Parathyroid adenoma (tissue), 2 donors: Measurements from ENCODE around the gene SLC4A7.
"Not testable (repeated sequence)": the region's sequence is repeated elsewhere in the genome, so short reads cannot be mapped to it uniquely, and the experiment has no call there.

ENCODE experiments used
- H2AFZ ChIP-seq: fragments of 300-600 bp; sonication (generic); one replicate; pipeline ENCODE4 v1.7.0; 2017; ENCODE audit warnings: antibody characterized with exemption, mild to moderate bottlenecking
- H3K27ac ChIP-seq: fragments of 300-600 bp; sonication (generic); one replicate; pipeline ENCODE4 v1.7.0; 2017
- H3K27me3 ChIP-seq: fragments of 300-600 bp; sonication (generic); one replicate; pipeline ENCODE4 v1.7.0; 2017; ENCODE audit warnings: low read length; ENCODE audit not compliant: control insufficient read depth, insufficient read depth
- H3K36me3 ChIP-seq: fragments of 300-600 bp; sonication (generic); one replicate; pipeline ENCODE4 v1.7.0; 2017; ENCODE audit warnings: low read length; ENCODE audit not compliant: control insufficient read depth, insufficient read depth
- H3K4me1 ChIP-seq: fragments of 300-600 bp; sonication (generic); one replicate; pipeline ENCODE4 v1.7.0; 2017; ENCODE audit warnings: control low read depth
- H3K4me2 ChIP-seq: fragments of 300-600 bp; sonication (generic); one replicate; pipeline ENCODE4 v1.7.0; 2017; ENCODE audit warnings: low read length
- H3K4me3 ChIP-seq: fragments of 300-600 bp; sonication (generic); one replicate; pipeline ENCODE4 v1.7.0; 2017; ENCODE audit warnings: low read depth, low read length
- H3K79me2 ChIP-seq: fragments of 300-600 bp; sonication (generic); one replicate; pipeline ENCODE4 v1.7.0; 2017; ENCODE audit warnings: control low read depth
- H3K9ac ChIP-seq: fragments of 300-600 bp; sonication (generic); one replicate; pipeline ENCODE4 v1.7.0; 2017; ENCODE audit warnings: mild to moderate bottlenecking
- H3K9me3 ChIP-seq: fragments of 300-600 bp; sonication (generic); one replicate; pipeline ENCODE4 v1.7.0; 2017; ENCODE audit warnings: low read length; ENCODE audit not compliant: control insufficient read depth
- CTCF ChIP-seq: fragments of 300-600 bp; sonication (generic); IDR thresholded peaks from one replicate; pipeline ENCODE4 v1.7.0; 2017; ENCODE audit warnings: antibody characterized with exemption, mild to moderate bottlenecking
- donor health status: primary hyperparathyroidism.

The SLC4A7 gene

GRCh38 chr3:27449530-27450150 is 34.5 kb downstream of the SLC4A7 start:
- Histone ChIP-seq H3K4me1 (no peaks in the 10 kb centered on the region), H3K36me3 (no peaks in the 10 kb centered on the region), H3K27ac (no peak overlapping the region)

DNA sequence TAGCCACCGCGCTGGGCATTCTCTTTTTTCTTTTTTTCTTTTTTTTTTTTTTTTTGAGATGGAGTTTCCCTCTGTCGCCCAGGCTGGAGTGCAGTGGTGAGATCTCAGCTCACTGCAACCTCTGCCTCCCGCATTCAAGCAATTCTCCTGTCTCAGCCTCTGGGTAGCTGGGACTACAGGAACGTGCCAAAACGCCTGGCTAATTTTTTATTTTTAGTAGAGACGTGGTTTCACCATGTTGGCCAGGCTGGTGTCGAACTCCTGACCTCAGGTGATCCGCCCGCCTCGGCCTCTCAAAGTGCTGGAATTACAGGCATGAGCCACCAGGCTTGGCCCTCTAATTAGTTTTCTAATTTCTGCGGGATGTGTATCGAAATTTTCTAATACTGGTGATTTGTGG is 41.2 kb downstream of the SLC4A7 start:
- H3K9ac ChIP-seq, H3K4me2 ChIP-seq, H3K27me3 ChIP-seq, H3K79me2 ChIP-seq, H3K4me1 ChIP-seq, H2AFZ ChIP-seq, H3K9me3 ChIP-seq, H3K4me3 ChIP-seq, H3K27ac ChIP-seq, H3K36me3 ChIP-seq: not testable (repeated sequence)

More at GRCh38 chr3:27449530-27450150, 34.5 kb downstream of the SLC4A7 start:
- Histone ChIP-seq H2AFZ (no peak overlapping the region), H3K79me2 (no peaks in the 10 kb centered on the region), H3K4me3 (no peak overlapping the region), H3K9me3 (no peaks in the 10 kb centered on the region), H3K27me3 (no peaks in the 10 kb centered on the region), H3K4me2 (no peak overlapping the region), H3K9ac (no peak overlapping the region)
- TF ChIP-seq CTCF: no peak

DNA sequence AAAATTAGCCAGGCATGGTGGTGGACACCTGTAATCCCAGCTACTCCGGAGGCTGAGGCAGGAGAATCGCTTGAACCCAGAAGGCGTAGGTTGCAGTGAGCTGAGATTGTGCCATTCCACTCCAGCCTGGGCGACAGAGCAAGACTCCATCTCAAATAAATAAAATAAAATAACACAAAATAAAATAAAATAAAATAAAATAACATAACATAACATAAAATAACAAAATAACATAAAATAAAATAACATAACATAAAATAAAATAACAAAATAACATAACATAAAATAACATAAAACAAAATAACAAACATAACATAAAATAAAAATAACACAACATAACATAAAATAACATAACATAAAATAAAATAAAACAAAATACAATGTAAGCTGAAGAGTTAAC is 45.8 kb downstream of the SLC4A7 start:
- not testable (repeated sequence) for H3K9ac ChIP-seq, H3K27ac ChIP-seq, H3K4me3 ChIP-seq, H3K4me2 ChIP-seq, H3K27me3 ChIP-seq, H3K9me3 ChIP-seq, H2AFZ ChIP-seq, H3K4me1 ChIP-seq, H3K79me2 ChIP-seq, H3K36me3 ChIP-seq

DNA sequence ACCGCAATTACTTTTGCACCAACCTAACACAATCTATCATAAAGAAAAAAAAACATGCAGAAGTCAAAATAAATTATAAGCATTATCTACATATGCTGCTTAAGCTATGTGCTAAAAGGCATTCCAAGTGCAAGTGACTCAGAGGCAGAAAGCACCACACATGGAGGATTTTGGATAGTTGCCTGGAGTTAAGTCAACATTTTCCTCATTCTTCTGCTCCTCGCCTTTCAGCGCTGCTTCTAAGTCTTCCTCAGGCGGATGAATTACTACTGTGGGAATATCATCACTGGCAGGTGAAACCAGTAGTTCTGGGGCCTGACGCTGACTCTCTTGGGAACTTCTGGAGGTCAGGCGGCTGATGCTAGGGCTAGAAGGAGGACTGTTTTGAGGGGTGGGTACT is 53.1 kb downstream of the SLC4A7 start:
- Histone ChIP-seq H3K4me3 (no peak overlapping the region), H3K27me3 (no peaks in the 10 kb centered on the region), H3K79me2 (no peaks in the 10 kb centered on the region), H3K4me1 (no peaks in the 10 kb centered on the region), H3K9ac (no peak overlapping the region), H3K4me2 (no peak overlapping the region), H3K27ac (no peak overlapping the region), H3K36me3 (no peaks in the 10 kb centered on the region), H3K9me3 (no peaks in the 10 kb centered on the region), H2AFZ (no peak overlapping the region)
- no peak for TF ChIP-seq CTCF

- Histone ChIP-seq H2AFZ (no peak overlapping the region), H3K4me1 (no peaks in the 10 kb centered on the region), H3K4me2 (no peak overlapping the region), H3K4me3 (no peak overlapping the region), H3K36me3 (no peaks in the 10 kb centered on the region), H3K27ac (no peak overlapping the region), H3K9me3 (no peaks in the 10 kb centered on the region), H3K27me3 (no peaks in the 10 kb centered on the region), H3K9ac (no peak overlapping the region), H3K79me2 (no peaks in the 10 kb centered on the region)
- TF ChIP-seq CTCF: no peak
Observed at GRCh38 chr3:27429909-27430308, 54.3 kb downstream of the SLC4A7 start.

DNA sequence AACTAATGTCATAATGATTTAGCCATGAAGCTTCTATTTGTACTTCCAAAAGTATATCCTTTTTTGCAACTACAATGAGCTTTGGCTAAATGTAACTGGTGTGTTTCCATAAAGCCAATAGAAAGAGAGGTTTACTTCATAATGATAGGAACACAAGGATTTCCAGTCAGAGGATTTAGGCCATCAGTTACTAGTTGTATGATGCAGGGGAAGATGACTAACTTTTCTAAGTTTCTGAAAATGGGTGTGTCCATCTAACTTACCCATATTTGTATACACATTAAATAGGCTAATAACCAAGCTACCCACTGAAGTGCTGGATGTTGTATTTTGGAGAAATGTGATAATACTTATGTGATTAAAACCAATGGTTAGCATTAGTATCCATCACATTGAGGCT is 55.7 kb downstream of the SLC4A7 start:
- Histone ChIP-seq H3K27ac (no peak overlapping the region), H3K9me3 (no peaks in the 10 kb centered on the region), H3K4me2 (no peak overlapping the region), H3K79me2 (no peaks in the 10 kb centered on the region), H3K27me3 (no peaks in the 10 kb centered on the region), H3K36me3 (no peaks in the 10 kb centered on the region), H3K9ac (no peak overlapping the region), H2AFZ (no peak overlapping the region), H3K4me3 (no peak overlapping the region), H3K4me1 (no peaks in the 10 kb centered on the region)
- TF ChIP-seq CTCF: no peak
